Measurements from ENCODE around the gene KCTD17. TPM values are rescaled to one million over a fixed set of nuclear protein-coding genes. Genes with fewer than 3 reads are reported as not detected.

Gene KCTD17
- polyA plus RNA-seq, 1 donor from 2014 or later = 13.3 TPM

DNA sequence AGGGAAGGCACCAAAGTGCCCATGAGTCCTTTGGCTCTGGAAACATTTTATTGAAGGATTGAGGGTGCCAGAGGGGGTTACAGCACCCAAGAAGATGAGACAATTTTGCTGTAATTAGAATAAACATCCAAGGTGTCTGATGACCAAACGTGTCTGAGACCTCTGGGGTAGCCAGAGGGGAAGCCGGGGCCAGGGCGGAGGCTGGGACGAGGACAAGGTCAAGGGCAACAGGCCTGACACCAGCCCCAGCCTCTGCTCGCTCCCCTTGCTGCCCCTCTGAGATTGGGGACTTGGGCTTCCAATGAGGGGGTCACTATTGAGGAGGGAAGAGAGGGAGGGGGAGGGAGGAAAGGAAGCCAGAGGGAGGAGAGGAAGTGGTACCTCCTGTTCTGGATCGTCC is 32.4 kb downstream of the KCTD17 start:
- Mint-ChIP-seq H3K27ac (no peak overlapping the region), H3K4me1 (peaks cover 0 to 7% (median 7%) of the 10 kb centered on the region in 3 donors), H3K27me3 (peaks cover 4% of the 10 kb centered on the region), H3K36me3 (no peaks in the 10 kb centered on the region), H3K9me3 (no peaks in the 10 kb centered on the region), H3K4me3 (no peak overlapping the region)

DNA sequence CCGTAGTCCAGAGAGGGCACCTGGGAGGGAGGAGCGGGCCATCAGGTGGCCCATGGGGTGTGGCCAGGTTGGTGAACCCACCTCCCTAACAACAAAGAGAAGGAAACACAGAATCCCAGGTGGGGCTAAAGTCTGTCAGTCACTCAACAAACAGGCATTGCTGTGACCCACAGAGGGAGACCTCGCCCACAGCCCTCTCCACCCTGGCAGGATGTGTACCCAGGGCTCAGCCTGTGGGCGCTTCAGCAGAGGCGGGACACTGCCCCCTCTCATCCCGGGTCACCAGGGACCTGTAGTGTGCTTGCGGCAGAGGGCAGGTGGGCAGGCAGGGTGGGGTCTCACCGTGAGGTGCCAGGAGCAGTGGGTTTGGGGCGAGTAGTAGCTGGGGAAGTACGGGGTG is 32.8 kb downstream of the KCTD17 start:
- H3K27me3 Mint-ChIP-seq = peaks cover 5% of the 10 kb centered on the region
- H3K36me3 Mint-ChIP-seq = no peaks in the 10 kb centered on the region
- peaks cover 0 to 4% (median 3%) of the 10 kb centered on the region in 3 donors for H3K4me1 Mint-ChIP-seq
- H3K27ac Mint-ChIP-seq = no peak overlapping the region
- no peak overlapping the region for H3K4me3 Mint-ChIP-seq
- H3K9me3 Mint-ChIP-seq = no peaks in the 10 kb centered on the region

DNA sequence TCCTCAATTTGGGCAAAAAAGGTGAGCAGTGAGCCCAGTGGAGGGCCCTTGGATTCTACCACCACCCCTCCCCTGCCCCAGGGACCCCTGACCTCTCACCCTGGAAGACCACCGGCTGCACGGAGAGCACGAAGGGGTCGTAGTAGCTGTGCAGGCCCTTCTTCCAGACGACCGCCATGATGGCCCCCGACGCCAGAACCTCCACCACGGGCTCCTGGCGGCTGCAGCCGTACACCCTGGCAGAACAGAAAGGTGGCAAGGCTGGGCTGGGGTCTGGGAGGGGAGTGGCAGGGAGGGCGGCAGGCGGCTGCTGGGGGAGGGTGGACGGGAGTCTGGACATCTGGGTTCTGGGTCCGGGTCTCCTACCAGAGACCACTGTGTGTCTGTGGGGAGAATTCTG is 34.6 kb downstream of the KCTD17 start:
- H3K27me3 Mint-ChIP-seq = peaks cover 5% of the 10 kb centered on the region
- no peaks in the 10 kb centered on the region for H3K36me3 Mint-ChIP-seq
- no peak overlapping the region for H3K4me3 Mint-ChIP-seq
- H3K27ac Mint-ChIP-seq = no peak overlapping the region
- H3K9me3 Mint-ChIP-seq = no peaks in the 10 kb centered on the region
- H3K4me1 Mint-ChIP-seq = peaks cover 0 to 4% (median 0%) of the 10 kb centered on the region in 3 donors

DNA sequence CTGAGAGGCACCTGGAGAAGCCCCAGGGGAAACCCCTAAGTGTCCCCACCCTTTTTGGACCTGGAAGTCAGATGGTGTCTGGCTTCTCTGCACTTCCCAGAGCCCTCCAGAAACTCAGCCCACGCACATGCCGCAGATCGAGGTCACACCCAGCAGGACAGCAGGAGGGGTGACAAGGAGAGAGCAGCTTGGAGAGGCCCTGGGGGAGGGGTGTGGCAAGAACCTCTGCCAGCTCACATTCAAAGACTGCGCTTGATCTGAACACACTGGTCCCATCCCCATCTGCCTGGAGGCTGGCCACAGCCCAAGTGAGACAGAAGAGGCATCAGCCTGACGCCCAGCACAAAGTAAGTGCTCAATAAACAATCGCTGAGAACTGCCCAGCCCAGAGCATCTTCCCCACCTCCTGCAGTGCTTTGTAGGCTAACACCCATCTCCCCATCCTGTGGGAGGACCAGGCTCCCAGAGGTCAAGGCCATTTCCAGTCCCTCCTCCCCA is 36.6 kb downstream of the KCTD17 start:
- Mint-ChIP-seq H3K36me3 (no peaks in the 10 kb centered on the region), H3K9me3 (no peaks in the 10 kb centered on the region), H3K27ac (no peak overlapping the region), H3K4me3 (peak overlapping the region in 1 of 4 donors; percentile 27), H3K4me1 (peaks cover 0 to 4% (median 0%) of the 10 kb centered on the region in 3 donors), H3K27me3 (peaks cover 9% of the 10 kb centered on the region)

DNA sequence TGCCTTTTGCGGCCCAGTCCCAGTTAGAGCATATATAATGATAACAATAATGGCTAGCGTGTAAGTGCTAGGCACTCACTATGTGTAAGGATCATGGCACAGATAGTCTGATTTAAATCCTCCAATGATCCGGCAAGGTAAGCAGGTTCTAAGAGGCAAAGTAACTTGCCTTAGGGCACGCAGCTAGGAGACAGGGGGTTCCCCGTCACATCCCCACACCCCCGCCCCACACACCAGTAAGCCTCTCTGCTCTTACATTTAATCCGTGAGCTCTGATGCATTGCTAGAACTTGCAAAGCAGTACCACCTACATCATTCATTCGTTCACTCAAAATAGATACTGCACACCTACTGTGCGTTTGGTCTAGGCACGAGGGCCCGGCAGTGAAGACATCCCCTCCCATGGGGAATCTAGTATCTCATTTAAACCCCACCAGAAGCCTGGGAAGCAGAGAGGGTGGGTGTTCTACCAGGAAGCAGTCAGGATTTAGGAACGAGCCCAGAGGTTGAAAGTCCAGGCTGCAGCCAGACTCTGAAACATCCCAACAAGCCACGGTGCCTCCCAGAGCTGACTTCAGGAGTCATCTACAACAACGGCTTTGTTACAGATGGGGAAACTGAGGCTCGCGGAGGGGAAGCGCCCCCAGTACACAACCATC is 37.3 kb downstream of the KCTD17 start:
- no peaks in the 10 kb centered on the region for H3K36me3 Mint-ChIP-seq
- no peak overlapping the region for H3K27ac Mint-ChIP-seq
- no peaks in the 10 kb centered on the region for H3K9me3 Mint-ChIP-seq
- no peak overlapping the region for H3K4me3 Mint-ChIP-seq
- peaks cover 0 to 4% (median 0%) of the 10 kb centered on the region in 3 donors for H3K4me1 Mint-ChIP-seq
- peaks cover 9% of the 10 kb centered on the region for H3K27me3 Mint-ChIP-seq

DNA sequence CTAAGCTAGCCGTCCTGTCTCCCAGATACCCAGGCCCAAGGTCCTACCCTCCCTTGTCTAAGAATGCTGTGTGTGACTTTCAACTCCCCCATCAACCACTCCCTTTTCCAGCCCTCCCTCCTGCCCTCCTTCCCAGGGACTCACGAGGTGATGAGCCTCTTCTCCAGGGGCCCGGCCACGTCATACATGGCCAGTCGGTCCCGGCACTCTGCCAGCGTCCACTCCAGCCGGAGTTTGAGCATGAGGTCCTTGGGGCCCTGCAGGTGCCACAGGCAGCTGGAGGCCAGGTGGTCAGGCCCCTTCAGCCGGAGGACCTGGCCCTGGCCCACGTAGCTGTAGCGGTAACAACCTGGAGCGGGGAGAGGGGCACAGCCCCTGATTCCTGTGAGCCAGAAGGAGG is 37.9 kb downstream of the KCTD17 start:
- no peak overlapping the region for H3K4me3 Mint-ChIP-seq
- peaks cover 11% of the 10 kb centered on the region for H3K27me3 Mint-ChIP-seq
- H3K9me3 Mint-ChIP-seq = no peaks in the 10 kb centered on the region
- H3K4me1 Mint-ChIP-seq = peaks cover 0 to 4% (median 0%) of the 10 kb centered on the region in 3 donors
- H3K27ac Mint-ChIP-seq = no peak overlapping the region
- no peaks in the 10 kb centered on the region for H3K36me3 Mint-ChIP-seq

DNA sequence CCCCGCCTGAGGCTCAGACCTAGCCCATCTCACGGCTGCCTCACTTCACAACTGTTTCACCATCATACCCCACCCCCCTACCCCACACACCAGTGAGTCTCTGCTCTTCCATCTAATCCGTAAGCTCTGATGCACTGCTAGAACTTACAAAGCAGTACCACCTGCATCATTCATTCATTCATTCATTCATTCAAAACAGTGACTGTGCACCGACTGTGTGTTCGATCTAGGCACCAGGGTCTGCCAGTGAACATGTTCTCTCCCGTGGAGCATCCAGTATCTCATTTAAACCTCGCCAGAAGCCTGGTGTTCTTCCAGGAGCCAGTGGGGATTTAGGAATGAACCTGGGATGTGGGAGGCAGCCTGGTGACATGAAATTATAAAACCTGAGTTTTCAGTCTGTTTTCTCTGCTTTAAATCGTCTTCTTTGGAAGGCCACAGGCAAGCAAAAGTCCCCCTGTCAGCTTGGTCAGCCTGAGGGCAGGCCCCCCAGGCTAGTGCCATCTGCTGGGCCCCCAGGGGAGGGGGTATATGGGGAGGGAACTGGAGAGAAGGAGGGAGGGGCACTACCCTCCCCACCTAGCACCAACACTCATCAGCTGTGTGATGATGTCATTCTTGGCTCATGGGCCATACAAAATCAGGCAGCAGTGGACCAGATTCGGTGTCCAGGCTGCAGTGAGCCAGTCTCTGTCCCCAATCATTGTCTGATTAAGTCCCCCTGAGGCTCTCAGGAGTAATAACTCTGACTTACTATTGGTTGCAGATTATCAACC is 39.6 kb downstream of the KCTD17 start:
- H3K27ac Mint-ChIP-seq = no peak overlapping the region
- no peaks in the 10 kb centered on the region for H3K36me3 Mint-ChIP-seq
- H3K4me3 Mint-ChIP-seq = no peak overlapping the region
- H3K27me3 Mint-ChIP-seq = peaks cover 21% of the 10 kb centered on the region
- H3K4me1 Mint-ChIP-seq = peaks cover 0 to 4% (median 0%) of the 10 kb centered on the region in 3 donors
- no peaks in the 10 kb centered on the region for H3K9me3 Mint-ChIP-seq

DNA sequence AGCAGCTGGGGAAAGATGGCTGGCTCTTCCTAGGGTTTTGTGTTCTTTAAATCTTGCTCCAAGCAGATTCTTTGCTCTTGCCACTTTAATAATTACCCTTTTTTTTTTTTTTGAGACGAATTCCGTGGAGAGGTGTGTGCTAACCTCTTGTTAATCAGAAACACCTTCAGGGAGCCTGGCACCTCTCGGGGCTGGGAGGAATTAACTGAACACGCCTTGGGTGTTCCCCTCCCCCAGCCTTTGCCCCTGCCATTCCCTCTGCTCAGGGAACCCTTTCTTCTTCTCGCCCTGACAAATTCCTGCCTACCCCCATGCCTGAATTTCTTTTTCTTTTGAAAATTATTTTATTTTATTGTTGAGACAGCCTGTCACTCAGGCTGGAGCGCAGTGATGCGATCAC is 40.5 kb downstream of the KCTD17 start:
- peaks cover 0 to 4% (median 0%) of the 10 kb centered on the region in 3 donors for H3K4me1 Mint-ChIP-seq
- no peaks in the 10 kb centered on the region for H3K9me3 Mint-ChIP-seq
- no peak overlapping the region for H3K27ac Mint-ChIP-seq
- no peaks in the 10 kb centered on the region for H3K36me3 Mint-ChIP-seq
- H3K27me3 Mint-ChIP-seq = peaks cover 29% of the 10 kb centered on the region
- no peak overlapping the region for H3K4me3 Mint-ChIP-seq

DNA sequence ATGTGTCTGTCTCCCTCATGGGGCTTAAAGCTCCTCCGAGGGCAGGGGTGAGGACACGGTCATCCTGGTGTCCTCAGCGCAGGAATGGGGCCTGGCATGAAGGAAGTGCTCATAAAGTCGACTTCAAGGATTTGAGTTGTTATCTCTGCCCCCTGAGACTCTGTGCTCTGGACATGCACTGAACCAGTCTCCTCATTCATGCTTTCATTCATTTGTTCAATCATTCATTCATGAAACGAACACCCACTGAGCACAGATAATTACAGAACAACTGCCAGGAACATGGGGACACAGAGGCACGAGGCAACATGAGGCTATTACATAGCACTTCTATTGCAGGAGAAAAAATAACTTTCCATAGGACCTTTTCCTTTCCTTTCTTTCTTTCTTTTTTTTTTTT is 41.5 kb downstream of the KCTD17 start:
- Mint-ChIP-seq H3K4me1 (peaks cover 0 to under 1% (median 0%) of the 10 kb centered on the region in 3 donors), H3K9me3 (no peaks in the 10 kb centered on the region), H3K27me3 (peaks cover 26% of the 10 kb centered on the region), H3K36me3 (no peaks in the 10 kb centered on the region), H3K27ac (no peak overlapping the region), H3K4me3 (no peak overlapping the region)

DNA sequence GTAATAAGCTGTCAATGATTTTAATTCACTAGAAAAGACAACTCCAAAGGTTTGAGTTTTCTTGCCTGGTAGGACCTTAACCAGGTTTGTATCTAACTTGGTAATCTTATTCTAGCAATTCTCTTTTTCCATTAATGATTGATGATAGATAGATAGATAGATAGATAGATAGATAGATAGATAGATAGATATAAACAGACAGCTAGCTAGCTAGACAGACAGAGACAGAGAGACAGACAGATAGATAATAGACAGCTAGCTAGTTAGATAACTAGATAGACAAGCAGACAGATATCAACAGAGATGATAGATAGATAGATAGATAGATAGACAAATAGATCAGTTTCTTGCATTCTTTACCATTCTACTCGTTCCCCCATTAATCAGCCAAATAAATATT is 42.7 kb downstream of the KCTD17 start:
- H3K27ac Mint-ChIP-seq = no peak overlapping the region
- H3K4me3 Mint-ChIP-seq = no peak overlapping the region
- H3K36me3 Mint-ChIP-seq = no peaks in the 10 kb centered on the region
- H3K27me3 Mint-ChIP-seq = peaks cover 24% of the 10 kb centered on the region
- H3K4me1 Mint-ChIP-seq = peaks cover 0 to 2% (median 0%) of the 10 kb centered on the region in 3 donors
- H3K9me3 Mint-ChIP-seq = no peaks in the 10 kb centered on the region

DNA sequence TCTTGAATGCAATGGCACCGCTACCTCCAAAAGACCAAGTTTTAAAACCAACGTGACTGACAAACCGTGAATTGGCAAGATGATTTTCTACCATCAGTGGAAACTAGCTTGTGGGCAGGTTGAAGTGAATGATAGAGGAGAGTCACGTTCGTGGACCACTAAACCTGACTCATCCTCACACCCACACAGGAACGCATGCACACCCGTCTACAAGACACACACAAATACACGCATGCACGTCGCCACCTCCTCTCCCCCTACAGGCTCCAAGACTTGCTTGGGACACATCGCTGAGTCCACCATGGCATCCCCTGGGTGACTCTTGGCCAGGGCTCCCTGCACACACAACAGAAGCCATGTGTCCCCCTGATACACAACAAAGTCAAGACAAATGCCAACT is 43.6 kb downstream of the KCTD17 start:
- H3K36me3 Mint-ChIP-seq = no peaks in the 10 kb centered on the region
- H3K4me3 Mint-ChIP-seq = no peak overlapping the region
- no peaks in the 10 kb centered on the region for H3K9me3 Mint-ChIP-seq
- H3K4me1 Mint-ChIP-seq = peaks cover 0 to 4% (median 2%) of the 10 kb centered on the region in 3 donors
- peaks cover 24% of the 10 kb centered on the region for H3K27me3 Mint-ChIP-seq
- no peak overlapping the region for H3K27ac Mint-ChIP-seq

DNA sequence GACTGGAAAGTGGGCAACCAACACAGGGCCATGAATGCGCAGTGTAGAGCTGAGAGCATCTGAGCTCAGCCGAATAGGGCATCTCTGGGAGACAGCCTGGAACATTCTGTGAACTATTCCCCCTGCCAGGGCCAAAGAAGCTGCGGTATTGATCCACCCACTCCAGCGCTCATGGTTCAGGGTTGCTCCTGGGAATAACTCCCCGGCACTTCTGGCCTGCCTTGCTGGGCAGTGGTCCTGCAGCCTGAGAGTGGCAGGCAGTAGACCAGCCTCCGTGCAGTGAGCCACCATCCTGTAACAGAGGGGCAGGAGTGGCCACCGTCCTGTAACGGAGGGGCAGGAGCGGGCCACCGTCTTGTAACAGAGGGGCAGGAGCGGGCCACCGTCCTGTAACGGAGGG is 45.8 kb downstream of the KCTD17 start:
- no peaks in the 10 kb centered on the region for H3K36me3 Mint-ChIP-seq
- no peaks in the 10 kb centered on the region for H3K9me3 Mint-ChIP-seq
- peaks cover 24% of the 10 kb centered on the region for H3K27me3 Mint-ChIP-seq
- H3K4me3 Mint-ChIP-seq = no peak overlapping the region
- H3K27ac Mint-ChIP-seq = no peak overlapping the region
- peaks cover 0 to 11% (median 5%) of the 10 kb centered on the region in 3 donors for H3K4me1 Mint-ChIP-seq

DNA sequence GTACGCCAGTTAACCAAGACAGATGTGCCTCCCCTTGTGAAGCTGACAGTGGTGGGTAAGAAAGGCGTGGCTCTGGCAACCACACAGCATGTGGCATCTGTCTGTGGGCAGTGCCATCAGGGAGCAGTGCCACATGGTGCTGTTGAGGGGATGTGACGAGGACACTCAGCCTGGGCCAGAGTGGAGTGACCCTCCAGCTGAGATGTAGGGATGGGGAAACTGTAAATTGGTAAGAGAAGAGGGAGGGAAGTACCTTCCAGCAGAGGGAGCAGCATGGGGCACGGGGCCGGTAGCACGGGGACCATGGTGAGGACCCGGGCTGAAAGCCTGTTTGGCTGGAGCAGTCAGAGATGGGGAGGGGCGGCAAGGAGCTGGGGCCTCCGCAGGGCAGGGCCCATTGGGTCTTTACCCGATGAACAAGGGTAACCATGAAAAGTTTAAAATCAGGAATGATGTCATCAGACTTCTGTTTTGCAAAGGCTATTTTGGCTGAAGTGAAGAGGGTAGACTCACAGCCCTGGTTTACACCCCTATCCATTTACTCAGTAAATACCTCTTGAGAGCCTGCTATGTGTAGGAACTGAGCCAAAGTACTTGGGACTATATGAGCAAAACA is 47.5 kb downstream of the KCTD17 start:
- Mint-ChIP-seq H3K36me3 (no peaks in the 10 kb centered on the region), H3K9me3 (no peaks in the 10 kb centered on the region), H3K27ac (no peak overlapping the region), H3K27me3 (peaks cover 20% of the 10 kb centered on the region), H3K4me3 (no peak overlapping the region), H3K4me1 (peaks cover 0 to 14% (median 6%) of the 10 kb centered on the region in 3 donors)

DNA sequence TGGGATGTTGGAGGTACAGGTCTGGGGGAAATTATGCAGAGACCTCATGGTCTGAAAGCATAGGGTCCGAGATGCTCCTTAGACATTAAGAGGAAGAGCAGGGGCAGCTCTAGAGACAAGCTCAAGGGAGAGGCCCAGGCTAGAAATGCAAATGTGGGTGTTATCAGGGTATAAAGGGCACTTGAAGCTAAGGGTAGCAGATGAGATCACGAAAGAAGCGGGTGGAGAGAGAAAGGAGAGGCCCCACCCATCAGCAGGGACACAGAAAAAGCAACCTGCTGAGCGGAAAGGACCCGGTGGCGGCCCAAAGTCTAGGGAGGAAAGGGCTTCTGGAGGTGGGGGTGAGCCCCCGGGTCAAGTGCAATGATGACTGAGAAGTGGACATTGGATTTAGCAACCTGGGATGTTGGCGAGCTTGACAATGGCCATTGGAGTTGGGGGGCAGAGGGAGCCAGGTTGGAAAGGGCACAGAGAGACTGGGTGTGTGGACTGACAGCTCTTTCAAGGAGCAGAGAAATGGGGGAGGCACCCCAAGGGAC is 49.1 kb downstream of the KCTD17 start:
- Mint-ChIP-seq H3K27me3 (peaks cover 10% of the 10 kb centered on the region), H3K27ac (no peak overlapping the region), H3K9me3 (no peaks in the 10 kb centered on the region), H3K4me3 (peak overlapping the region in 1 of 4 donors; percentile 79), H3K36me3 (no peaks in the 10 kb centered on the region), H3K4me1 (peaks cover 0 to 14% (median 6%) of the 10 kb centered on the region in 3 donors)
